K562 (cell line): ENCODE data around the gene PRM2. TPM values are rescaled to one million over a fixed set of nuclear protein-coding genes. Genes with fewer than 3 reads are reported as not detected.

Experiments used
- ATAC-seq: fragments of 200-7000 bp; cut with Tn5 transposase; 3 replicates; pipeline ENCODE4 v1.9.1; 2020; ENCODE audit warnings: moderate library complexity
- BruUV-seq: library from RNA; stranded (reverse); fragments of 400-500 nt; replicated peaks from 2 replicates; lab custom pipeline; 2021; lab: Mats Ljungman, UMichigan
- CTCF ChIA-PET: fragments of 300-600 bp; formaldehyde crosslinking; extraction: SDS; loops from one replicate; lab custom pipeline; 2021; ENCODE audit warnings: low intra/inter-chr PET ratio; lab: Yijun Ruan, JAX
- POLR2A ChIA-PET: fragments of 300-600, 350-650 bp; sonication (Branson Sonifier 250); formaldehyde crosslinking; extraction: SDS; loops from one replicate; lab custom pipeline; 2021; ENCODE audit warnings: antibody characterized with exemption, inconsistent platforms; lab: Yijun Ruan, JAX
- DNase-seq, 4 experiments: peaks; one replicate each; pipeline versions ENCODE4 v3.0.0 to v3.0.0-alpha.2; 2011 to 2018; ENCODE audit warnings: low spot score in 3 of 4, mixed read lengths in 3 of 4; ENCODE audit errors: extremely low read depth in 1 of 4
- FAIRE-seq: peaks from 2 replicates; lab custom pipeline; 2011; peaks lifted over from hg19 to GRCh38; lab: Jason Lieb, UNC
- H2AFZ ChIP-seq: 2 replicates; pipeline ENCODE4 v1.6.0; 2011; ENCODE audit warnings: low read depth, low read length, control low read depth, inconsistent platforms
- H3K27ac ChIP-seq: fragments of 200-600 bp; 3 replicates; pipeline ENCODE4 v1.8.0; 2011; ENCODE audit warnings: low read depth, mild to moderate bottlenecking, control low read depth, inconsistent platforms, low read length, moderate library complexity, mixed read lengths; ENCODE audit errors: extremely low read depth
- H3K27me3 ChIP-seq, 2 experiments: fragments of 300-600 bp in 1 of 2; 2 replicates in 1 of 2; 3 replicates in 1 of 2; pipeline versions ENCODE4 v1.6.0 to v1.8.0; 2011; ENCODE audit warnings: inconsistent platforms in 2 of 2, low read length in 2 of 2, mild to moderate bottlenecking in 1 of 2, mixed read lengths in 1 of 2, moderate library complexity in 1 of 2; ENCODE audit not compliant: control insufficient read depth in 2 of 2, insufficient read depth in 2 of 2
- H3K36me3 ChIP-seq: fragments of 300-600 bp; 3 replicates; pipeline ENCODE4 v1.8.0; 2011; ENCODE audit warnings: mild to moderate bottlenecking, low read length, inconsistent platforms; ENCODE audit not compliant: control insufficient read depth, insufficient read depth
- H3K4me1 ChIP-seq, 2 experiments: fragments of 200-600 bp in 1 of 2; replicated peaks in 1 of 2; 2 replicates in 1 of 2; 3 replicates in 1 of 2; pipeline versions ENCODE4 v1.5.1 to v1.8.0; 2011; ENCODE audit warnings: inconsistent platforms in 2 of 2, low read length in 2 of 2, mild to moderate bottlenecking in 1 of 2, mixed read lengths in 1 of 2, moderate library complexity in 1 of 2; ENCODE audit not compliant: control insufficient read depth in 2 of 2, insufficient read depth in 2 of 2
- H3K4me2 ChIP-seq: 2 replicates; pipeline ENCODE4 v1.6.1; 2011; ENCODE audit warnings: low read length, control low read depth, inconsistent platforms, mixed read lengths; ENCODE audit not compliant: insufficient read depth
- H3K4me3 ChIP-seq: fragments of 200-600 bp; sonication (generic), shearing (Covaris generic); 2 replicates; pipeline ENCODE4 v1.5.1; 2016; ENCODE audit warnings: control low read depth, inconsistent platforms
- H3K79me2 ChIP-seq: fragments of 200-600 bp; 3 replicates; pipeline ENCODE4 v1.8.0; 2011; ENCODE audit warnings: low read length, inconsistent platforms; ENCODE audit not compliant: control insufficient read depth, insufficient read depth
- H3K9ac ChIP-seq, 2 experiments: 2 replicates each; pipeline versions ENCODE4 v1.6.0 to v1.6.1; 2011; ENCODE audit warnings: low read depth in 2 of 2, low read length in 2 of 2, control low read depth in 1 of 2, inconsistent platforms in 1 of 2, mild to moderate bottlenecking in 1 of 2, mixed read lengths in 1 of 2; ENCODE audit not compliant: insufficient read depth in 1 of 2
- H3K9me1 ChIP-seq: one replicate; pipeline ENCODE4 v1.6.0; 2011; ENCODE audit warnings: inconsistent platforms, mild to moderate bottlenecking, low read length, moderate library complexity; ENCODE audit not compliant: control insufficient read depth, insufficient read depth
- H3K9me3 ChIP-seq: replicated peaks from 2 replicates; pipeline ENCODE4 v1.5.1; 2011; ENCODE audit warnings: low read depth, low read length, inconsistent platforms; ENCODE audit not compliant: control insufficient read depth, insufficient read depth
- H4K20me1 ChIP-seq: replicated peaks from 2 replicates; pipeline ENCODE4 v1.6.1; 2011; ENCODE audit warnings: low read length, inconsistent platforms, mixed read lengths; ENCODE audit not compliant: control insufficient read depth, insufficient read depth
- CBX5 ChIP-seq: IDR thresholded peaks from 2 replicates; pipeline ENCODE4 v1.6.1; 2014; ENCODE audit warnings: low read depth, borderline replicate concordance
- CHD2 ChIP-seq: IDR thresholded peaks from 2 replicates; pipeline ENCODE4 v1.6.1; 2011; ENCODE audit warnings: low read depth, low read length
- CTCF ChIP-seq, 3 experiments: IDR thresholded peaks in 2 of 3; conservative IDR thresholded peaks in 1 of 3; 2 replicates each; pipeline ENCODE4 v1.5.1; 2011 to 2012; ENCODE audit warnings: low read length in 3 of 3, mild to moderate bottlenecking in 3 of 3, control low read depth in 2 of 3, improper control_type of control experiment in 1 of 3, inconsistent platforms in 1 of 3, low read depth in 1 of 3, mixed read lengths in 1 of 3, moderate library complexity in 1 of 3; ENCODE audit not compliant: insufficient read depth in 2 of 3
- EP300 ChIP-seq: IDR thresholded peaks from 2 replicates; pipeline ENCODE4 v1.6.1; 2012; ENCODE audit warnings: low read length, improper control_type of control experiment
- GATAD2A ChIP-seq: fragments of 450-650 bp; IDR thresholded peaks from 2 replicates; pipeline ENCODE4 v1.6.1; 2017
- HMGXB4 ChIP-seq: sonication (generic); formaldehyde crosslinking; IDR thresholded peaks from 2 replicates; pipeline ENCODE4 v1.8.1; 2023; ENCODE audit warnings: mild to moderate bottlenecking, missing genetic modification reagents
- MAFG ChIP-seq: fragments of 450-650 bp; conservative IDR thresholded peaks from 2 replicates; pipeline ENCODE4 v1.6.1; 2016; ENCODE audit warnings: missing genetic modification characterization, missing compliant biosample characterization
- MED1 ChIP-seq: sonication (generic); formaldehyde crosslinking; IDR thresholded peaks from 2 replicates; pipeline ENCODE4 v1.8.1; 2023; ENCODE audit warnings: missing genetic modification reagents, borderline replicate concordance
- POLR2G ChIP-seq: fragments of 200-400 bp; formaldehyde crosslinking; IDR thresholded peaks from 2 replicates; pipeline ENCODE4 v1.6.1; 2017; ENCODE audit warnings: low read depth, mild to moderate bottlenecking, antibody characterized with exemption, low read length, moderate library complexity
- RBM22 ChIP-seq: fragments of 200-400 bp; formaldehyde crosslinking; IDR thresholded peaks from 2 replicates; pipeline ENCODE4 v1.6.1; 2018; ENCODE audit warnings: low read length, low read depth; ENCODE audit not compliant: poor library complexity, severe bottlenecking
- TARDBP ChIP-seq: fragments of 450-650 bp; IDR thresholded peaks from 2 replicates; pipeline ENCODE4 v1.6.1; 2016
- ZNF511 ChIP-seq: sonication (generic); formaldehyde crosslinking; IDR thresholded peaks from 2 replicates; pipeline ENCODE4 v1.8.0; 2022; ENCODE audit warnings: mild to moderate bottlenecking, missing genetic modification reagents
- WGBS: fragments of 100-300 bp; shearing (Covaris generic); methylation state at CpG from one replicate; pipeline ENCODE4 v1.1.6; 2016; ENCODE audit warnings: low coverage, mixed read lengths; ENCODE audit not compliant: insufficient coverage; ENCODE audit errors: missing lambda C conversion rate; 5-methylcytosine and 5-hydroxymethylcytosine counted together
- in situ Hi-C: fragments of 300-500 bp; cut with MboI; formaldehyde crosslinking; loops from 4 replicates; pipeline ENCODE4 v1.15.0; 2018; ENCODE audit warnings: inconsistent platforms, mixed read lengths
- intact Hi-C: fragments of 100-400 bp; cut with micrococcal nuclease; formaldehyde crosslinking; loops from 2 replicates; pipeline ENCODE4 v1.14.2; 2022
- polyA plus RNA-seq, 8 experiments: library from polyadenylated mRNA; depleted of rRNA in 4 of 8; stranded (reverse) in 5 of 8; unstranded in 3 of 8; fragments of >200 nt; fragmentation: Nextera tagmentation in 2 of 8; fragmentation: Illumina TruSeq in 1 of 8; extraction: Ambion mirVana in 2 of 8; extraction: Trizol in 1 of 8; gene quantifications; 2 replicates each; pipeline versions ENCODE4 v1.2.1 to v1.2.3, GENCODE V29; 2011 to 2014; ENCODE audit warnings: inconsistent platforms in 1 of 8, missing spikeins in 1 of 8
- total RNA-seq, 7 experiments: library from RNA; depleted of rRNA in 6 of 7; stranded (reverse); fragments of >200 nt in 6 of 7; fragmentation: Illumina TruSeq in 2 of 7; extraction: Trizol in 2 of 7; gene quantifications; 2 replicates each; pipeline versions ENCODE4 v1.2.1 to v1.2.3, GENCODE V29; 2011 to 2021; ENCODE audit warnings: low replicate concordance in 1 of 7
- TF ChIP-seq, protein P1 (sequence below): fragments of 450-650 bp; formaldehyde crosslinking; IDR thresholded peaks from 2 replicates; pipeline ENCODE4 v1.4.0; 2022; ENCODE audit warnings: missing genetic modification characterization
- TF ChIP-seq, protein P2 (sequence below): fragments of 200-800 bp; sonication (Bioruptor generic); IDR thresholded peaks from 2 replicates; pipeline ENCODE4 v1.6.1; 2017; ENCODE audit warnings: missing genetic modification characterization, missing compliant biosample characterization
- TF ChIP-seq, protein P3 (sequence below), 2 experiments: fragments of 450-650 bp; IDR thresholded peaks; 2 replicates each; pipeline ENCODE4 v1.6.1; 2016

The PRM2 gene
- total and polyA plus RNA-seq, 9 of the 15 experiments (the other 6 are each of a cell fraction or from before 2014, with no cell fraction given): not detected

DNA sequence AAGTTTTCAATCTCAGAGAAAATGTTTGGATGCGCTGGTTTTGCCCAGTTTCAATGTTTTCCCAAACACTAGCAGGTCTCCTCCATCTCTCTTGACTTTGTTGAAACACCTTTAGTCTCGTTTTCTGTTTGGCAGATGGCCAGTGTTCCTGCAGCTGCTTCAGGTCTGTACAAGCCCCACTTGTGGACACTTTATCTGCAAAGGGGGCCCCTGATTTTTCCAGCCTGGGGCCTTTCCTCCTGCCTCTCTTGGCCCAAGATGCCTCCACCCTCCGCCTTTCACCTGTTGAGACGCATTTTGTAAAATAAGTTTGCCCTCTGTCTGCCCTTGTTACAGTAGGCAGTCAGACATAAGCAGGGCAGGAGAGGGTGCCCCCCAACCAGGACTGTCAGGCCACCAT is 26.7 kb upstream of the PRM2 start:
- in situ Hi-C loops: no loop called here
- CTCF ChIA-PET: no interaction called here
- 38% methylated on average over 4 of the region's 4 CpGs for WGBS
- POLR2A ChIA-PET: no interaction called here
- Histone ChIP-seq H3K9ac (no peak overlapping the region), H3K9me1 (no peaks in the 10 kb centered on the region), H3K36me3 (no peaks in the 10 kb centered on the region), H3K27me3 (peaks cover 0 to 6% of the 10 kb centered on the region in 2 experiments; a peak in 2 of 5 replicates), H3K9me3 (no peaks in the 10 kb centered on the region), H3K79me2 (no peaks in the 10 kb centered on the region), H3K27ac (no peak overlapping the region), H2AFZ (no peak overlapping the region), H3K4me2 (no peak overlapping the region), H3K4me3 (no peak overlapping the region), H3K4me1 (peaks cover under 1 to 5% of the 10 kb centered on the region in 2 experiments; a peak in 2 of 5 replicates), H4K20me1 (no peaks in the 10 kb centered on the region)
- FAIRE-seq: no peak
- BruUV-seq: no TSS peak
- intact Hi-C loops: no loop called here
- ATAC-seq: no peak
- no peak for DNase-seq
- TF ChIP-seq GATAD2A (no peak), CHD2 (no peak), POLR2G (no peak), MED1 (no peak), ZNF511 (CRISPR knock-in tag) (no peak), MAFG (tag) (no peak), HMGXB4 (CRISPR knock-in tag) (no peak), EP300 (no peak), CTCF (IDR thresholded peaks at IDR 0.05 in 2 of 3, conservative IDR thresholded peaks at IDR 0.05 in 1 of 3; ENCODE audit: insufficient read depth in 2 of 3, low read depth in 1 of 3, low read length in 3 of 3) (no peak), TARDBP (no peak), CBX5 (no peak), RBM22 (no peak)
- TF ChIP-seq, protein P1, sequence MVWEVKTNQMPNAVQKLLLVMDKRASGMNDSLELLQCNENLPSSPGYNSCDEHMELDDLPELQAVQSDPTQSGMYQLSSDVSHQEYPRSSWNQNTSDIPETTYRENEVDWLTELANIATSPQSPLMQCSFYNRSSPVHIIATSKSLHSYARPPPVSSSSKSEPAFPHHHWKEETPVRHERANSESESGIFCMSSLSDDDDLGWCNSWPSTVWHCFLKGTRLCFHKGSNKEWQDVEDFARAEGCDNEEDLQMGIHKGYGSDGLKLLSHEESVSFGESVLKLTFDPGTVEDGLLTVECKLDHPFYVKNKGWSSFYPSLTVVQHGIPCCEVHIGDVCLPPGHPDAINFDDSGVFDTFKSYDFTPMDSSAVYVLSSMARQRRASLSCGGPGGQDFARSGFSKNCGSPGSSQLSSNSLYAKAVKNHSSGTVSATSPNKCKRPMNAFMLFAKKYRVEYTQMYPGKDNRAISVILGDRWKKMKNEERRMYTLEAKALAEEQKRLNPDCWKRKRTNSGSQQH (CRISPR knock-in tag): no peak
- TF ChIP-seq, protein P2, sequence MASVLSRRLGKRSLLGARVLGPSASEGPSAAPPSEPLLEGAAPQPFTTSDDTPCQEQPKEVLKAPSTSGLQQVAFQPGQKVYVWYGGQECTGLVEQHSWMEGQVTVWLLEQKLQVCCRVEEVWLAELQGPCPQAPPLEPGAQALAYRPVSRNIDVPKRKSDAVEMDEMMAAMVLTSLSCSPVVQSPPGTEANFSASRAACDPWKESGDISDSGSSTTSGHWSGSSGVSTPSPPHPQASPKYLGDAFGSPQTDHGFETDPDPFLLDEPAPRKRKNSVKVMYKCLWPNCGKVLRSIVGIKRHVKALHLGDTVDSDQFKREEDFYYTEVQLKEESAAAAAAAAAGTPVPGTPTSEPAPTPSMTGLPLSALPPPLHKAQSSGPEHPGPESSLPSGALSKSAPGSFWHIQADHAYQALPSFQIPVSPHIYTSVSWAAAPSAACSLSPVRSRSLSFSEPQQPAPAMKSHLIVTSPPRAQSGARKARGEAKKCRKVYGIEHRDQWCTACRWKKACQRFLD (CRISPR knock-in tag): no peak
- TF ChIP-seq, protein P3, sequence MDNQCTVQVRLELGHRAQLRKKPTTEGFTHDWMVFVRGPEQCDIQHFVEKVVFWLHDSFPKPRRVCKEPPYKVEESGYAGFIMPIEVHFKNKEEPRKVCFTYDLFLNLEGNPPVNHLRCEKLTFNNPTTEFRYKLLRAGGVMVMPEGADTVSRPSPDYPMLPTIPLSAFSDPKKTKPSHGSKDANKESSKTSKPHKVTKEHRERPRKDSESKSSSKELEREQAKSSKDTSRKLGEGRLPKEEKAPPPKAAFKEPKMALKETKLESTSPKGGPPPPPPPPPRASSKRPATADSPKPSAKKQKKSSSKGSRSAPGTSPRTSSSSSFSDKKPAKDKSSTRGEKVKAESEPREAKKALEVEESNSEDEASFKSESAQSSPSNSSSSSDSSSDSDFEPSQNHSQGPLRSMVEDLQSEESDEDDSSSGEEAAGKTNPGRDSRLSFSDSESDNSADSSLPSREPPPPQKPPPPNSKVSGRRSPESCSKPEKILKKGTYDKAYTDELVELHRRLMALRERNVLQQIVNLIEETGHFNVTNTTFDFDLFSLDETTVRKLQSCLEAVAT (IDR thresholded peaks at IDR 0.05): no peak
